ENCODE results near the gene FOXC1.

- TF ChIP-seq, protein P1, sequence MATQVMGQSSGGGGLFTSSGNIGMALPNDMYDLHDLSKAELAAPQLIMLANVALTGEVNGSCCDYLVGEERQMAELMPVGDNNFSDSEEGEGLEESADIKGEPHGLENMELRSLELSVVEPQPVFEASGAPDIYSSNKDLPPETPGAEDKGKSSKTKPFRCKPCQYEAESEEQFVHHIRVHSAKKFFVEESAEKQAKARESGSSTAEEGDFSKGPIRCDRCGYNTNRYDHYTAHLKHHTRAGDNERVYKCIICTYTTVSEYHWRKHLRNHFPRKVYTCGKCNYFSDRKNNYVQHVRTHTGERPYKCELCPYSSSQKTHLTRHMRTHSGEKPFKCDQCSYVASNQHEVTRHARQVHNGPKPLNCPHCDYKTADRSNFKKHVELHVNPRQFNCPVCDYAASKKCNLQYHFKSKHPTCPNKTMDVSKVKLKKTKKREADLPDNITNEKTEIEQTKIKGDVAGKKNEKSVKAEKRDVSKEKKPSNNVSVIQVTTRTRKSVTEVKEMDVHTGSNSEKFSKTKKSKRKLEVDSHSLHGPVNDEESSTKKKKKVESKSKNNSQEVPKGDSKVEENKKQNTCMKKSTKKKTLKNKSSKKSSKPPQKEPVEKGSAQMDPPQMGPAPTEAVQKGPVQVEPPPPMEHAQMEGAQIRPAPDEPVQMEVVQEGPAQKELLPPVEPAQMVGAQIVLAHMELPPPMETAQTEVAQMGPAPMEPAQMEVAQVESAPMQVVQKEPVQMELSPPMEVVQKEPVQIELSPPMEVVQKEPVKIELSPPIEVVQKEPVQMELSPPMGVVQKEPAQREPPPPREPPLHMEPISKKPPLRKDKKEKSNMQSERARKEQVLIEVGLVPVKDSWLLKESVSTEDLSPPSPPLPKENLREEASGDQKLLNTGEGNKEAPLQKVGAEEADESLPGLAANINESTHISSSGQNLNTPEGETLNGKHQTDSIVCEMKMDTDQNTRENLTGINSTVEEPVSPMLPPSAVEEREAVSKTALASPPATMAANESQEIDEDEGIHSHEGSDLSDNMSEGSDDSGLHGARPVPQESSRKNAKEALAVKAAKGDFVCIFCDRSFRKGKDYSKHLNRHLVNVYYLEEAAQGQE (IDR thresholded peaks at IDR 0.05; ENCODE audit: insufficient read depth in 1 of 2, low read depth in 2 of 2, low read length in 1 of 2): no peak
- TF ChIP-seq, protein P2, sequence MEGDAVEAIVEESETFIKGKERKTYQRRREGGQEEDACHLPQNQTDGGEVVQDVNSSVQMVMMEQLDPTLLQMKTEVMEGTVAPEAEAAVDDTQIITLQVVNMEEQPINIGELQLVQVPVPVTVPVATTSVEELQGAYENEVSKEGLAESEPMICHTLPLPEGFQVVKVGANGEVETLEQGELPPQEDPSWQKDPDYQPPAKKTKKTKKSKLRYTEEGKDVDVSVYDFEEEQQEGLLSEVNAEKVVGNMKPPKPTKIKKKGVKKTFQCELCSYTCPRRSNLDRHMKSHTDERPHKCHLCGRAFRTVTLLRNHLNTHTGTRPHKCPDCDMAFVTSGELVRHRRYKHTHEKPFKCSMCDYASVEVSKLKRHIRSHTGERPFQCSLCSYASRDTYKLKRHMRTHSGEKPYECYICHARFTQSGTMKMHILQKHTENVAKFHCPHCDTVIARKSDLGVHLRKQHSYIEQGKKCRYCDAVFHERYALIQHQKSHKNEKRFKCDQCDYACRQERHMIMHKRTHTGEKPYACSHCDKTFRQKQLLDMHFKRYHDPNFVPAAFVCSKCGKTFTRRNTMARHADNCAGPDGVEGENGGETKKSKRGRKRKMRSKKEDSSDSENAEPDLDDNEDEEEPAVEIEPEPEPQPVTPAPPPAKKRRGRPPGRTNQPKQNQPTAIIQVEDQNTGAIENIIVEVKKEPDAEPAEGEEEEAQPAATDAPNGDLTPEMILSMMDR (IDR thresholded peaks at IDR 0.05): no peak
Observed at GRCh38 chr6:1634081-1634480, 24.4 kb downstream of the FOXC1 start.

Measured in Panc1 (cell line).